ENCODE measurements around the gene MYO5B.
A peak's percentile ranks its signal among the peaks of the same experiment; 100 is the strongest.
"Not testable (repeated sequence)": the region's sequence is repeated elsewhere in the genome, so short reads cannot be mapped to it uniquely, and the experiment has no call there.

MYO5B gene

GRCh38 chr18:49910019-49910418 is 284.9 kb downstream of the MYO5B start:
- no peak for DNase-seq

- DNase-seq, result no peak
These were observed 287.5 kb downstream of the MYO5B start for GRCh38 chr18:49907346-49907929.

GRCh38 chr18:49905771-49906170 is 289.2 kb downstream of the MYO5B start:
- no peak for DNase-seq

DNA sequence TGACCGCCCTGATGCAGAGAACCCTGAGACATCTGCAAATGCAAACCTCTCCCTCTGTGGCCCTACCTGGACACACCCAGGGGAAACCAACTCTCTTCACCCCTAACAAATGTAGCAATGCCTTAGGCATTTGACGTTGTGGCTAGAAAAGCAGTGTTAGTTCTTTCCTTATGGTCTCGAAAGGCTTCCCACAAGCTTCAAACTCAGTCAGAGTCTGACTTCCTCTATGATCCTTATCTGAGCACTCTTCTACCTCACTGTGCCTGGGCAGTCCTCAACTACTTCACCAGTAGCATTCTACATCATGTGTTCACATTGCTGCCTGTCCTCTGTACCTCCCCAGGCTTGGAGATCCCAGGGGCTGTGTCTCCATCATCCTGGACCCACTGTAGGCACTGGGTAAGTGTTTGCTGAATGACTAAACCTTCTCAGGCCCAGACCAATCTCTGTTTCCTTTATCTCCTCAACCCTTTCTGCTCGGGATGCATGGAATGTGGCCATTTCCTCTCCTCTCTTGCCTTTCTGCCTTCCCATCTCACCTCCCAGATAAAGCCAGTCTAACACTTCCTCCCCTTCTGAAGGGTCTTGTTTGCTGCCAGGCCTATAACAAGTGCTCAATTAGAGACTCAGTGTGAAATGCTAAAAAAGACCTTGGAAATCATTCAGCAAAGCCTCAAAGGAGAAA is 289.9 kb downstream of the MYO5B start:
- DNase-seq, result no peak

GRCh38 chr18:49901862-49902340 is 293.0 kb downstream of the MYO5B start:
- DNase-seq, result no peak

- DNase-seq, result peak; percentile 77
These were observed 295.2 kb downstream of the MYO5B start for GRCh38 chr18:49899657-49900330.

- DNase-seq, result no peak
These were observed 296.5 kb downstream of the MYO5B start for GRCh38 chr18:49898421-49898820.

- no peak for DNase-seq
These were observed 300.3 kb downstream of the MYO5B start for GRCh38 chr18:49894517-49895226.

DNA sequence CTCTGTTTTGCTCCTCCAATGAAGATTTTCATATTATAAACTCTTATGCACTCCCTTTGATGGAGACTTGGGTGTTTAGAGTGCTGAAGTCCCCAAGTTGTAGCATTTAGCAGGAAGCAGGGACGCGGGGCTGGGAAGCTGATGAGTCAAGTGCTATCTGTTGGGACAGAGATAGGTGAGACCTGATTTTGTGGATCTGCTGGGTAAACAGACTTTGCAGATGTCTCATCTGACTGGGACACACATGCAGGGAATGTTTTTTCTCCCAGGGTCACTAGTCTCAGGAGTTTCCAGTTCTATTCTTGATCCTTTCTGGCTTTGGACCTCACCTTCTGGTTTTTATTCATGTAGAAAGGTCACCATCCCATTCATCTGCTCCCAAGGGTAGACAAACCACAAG is 301.9 kb downstream of the MYO5B start:
- no peak for DNase-seq

DNA sequence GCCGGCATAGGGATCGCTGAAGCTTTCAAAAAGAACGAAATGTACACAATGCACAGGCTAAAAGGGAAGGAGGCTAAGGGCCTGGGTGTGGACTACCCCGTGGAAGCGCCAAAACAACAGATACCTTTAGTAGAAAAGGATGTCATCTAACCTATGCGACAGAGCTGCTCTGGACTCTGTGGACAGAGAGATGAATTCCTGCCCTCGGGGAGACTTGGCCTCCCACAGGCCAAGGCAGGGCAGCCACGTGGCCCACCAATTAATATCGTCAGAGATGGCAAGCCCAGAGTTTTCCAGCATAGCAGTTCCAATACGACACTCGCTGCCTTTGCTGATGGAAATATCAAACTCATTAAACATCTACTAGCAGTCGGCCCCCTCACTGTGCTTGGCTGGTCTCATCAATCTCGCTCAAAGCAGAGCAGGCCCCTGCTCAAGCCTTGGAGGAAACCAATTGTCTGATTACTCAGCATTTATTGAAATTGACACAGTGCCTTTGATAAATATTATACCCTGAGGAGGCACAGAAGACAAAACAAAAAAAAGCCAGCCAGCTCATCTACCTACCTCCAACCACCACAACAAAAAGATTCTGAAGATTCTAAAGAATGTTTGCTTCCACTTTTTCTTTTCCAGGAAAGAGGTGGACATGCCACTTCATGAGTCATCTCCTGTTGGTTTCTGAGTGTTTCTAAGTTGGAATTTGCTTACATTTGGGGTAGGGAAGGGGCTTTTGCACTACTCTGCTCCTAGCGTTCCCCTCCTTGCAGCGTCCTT is 302.6 kb downstream of the MYO5B start:
- no peak for DNase-seq

DNA sequence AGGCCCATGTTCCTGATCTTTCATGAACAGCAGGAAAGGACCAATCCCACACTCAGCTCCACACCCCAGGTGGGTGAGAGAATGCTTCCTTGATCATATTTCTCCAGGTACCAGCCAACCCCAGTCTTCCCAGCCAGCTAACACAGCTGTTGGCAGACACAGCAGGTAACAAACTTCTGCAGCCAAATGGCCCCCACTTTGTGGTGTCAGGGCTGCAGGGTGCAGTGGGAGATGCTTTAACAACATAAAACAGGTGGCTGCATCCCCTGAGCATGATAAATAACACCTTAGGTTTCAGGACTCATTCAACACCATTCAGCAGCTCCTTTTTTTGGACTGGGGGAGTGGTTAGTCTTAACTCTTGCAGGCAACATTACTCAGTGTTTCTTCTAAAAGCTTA is 304.9 kb downstream of the MYO5B start:
- no peak for DNase-seq

DNA sequence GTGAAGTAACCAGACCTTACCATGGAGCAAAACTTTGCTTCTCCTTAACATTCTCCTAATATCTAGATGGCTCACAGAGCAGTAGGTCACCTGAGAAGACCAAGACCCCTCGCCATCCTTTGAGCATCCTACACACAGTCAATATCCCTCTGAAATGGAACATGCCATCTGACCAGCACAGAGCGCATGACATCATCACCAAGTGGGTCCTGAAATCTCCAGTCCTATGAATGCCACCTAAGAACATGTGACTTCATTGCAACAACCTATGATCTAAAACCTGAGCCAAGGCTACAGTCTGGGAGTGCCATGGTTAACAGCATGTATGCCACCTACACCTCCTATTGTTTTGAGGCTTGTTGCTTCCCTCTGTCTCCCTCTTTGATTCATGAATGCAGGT is 305.4 kb downstream of the MYO5B start:
- not testable (repeated sequence) for DNase-seq

DNA sequence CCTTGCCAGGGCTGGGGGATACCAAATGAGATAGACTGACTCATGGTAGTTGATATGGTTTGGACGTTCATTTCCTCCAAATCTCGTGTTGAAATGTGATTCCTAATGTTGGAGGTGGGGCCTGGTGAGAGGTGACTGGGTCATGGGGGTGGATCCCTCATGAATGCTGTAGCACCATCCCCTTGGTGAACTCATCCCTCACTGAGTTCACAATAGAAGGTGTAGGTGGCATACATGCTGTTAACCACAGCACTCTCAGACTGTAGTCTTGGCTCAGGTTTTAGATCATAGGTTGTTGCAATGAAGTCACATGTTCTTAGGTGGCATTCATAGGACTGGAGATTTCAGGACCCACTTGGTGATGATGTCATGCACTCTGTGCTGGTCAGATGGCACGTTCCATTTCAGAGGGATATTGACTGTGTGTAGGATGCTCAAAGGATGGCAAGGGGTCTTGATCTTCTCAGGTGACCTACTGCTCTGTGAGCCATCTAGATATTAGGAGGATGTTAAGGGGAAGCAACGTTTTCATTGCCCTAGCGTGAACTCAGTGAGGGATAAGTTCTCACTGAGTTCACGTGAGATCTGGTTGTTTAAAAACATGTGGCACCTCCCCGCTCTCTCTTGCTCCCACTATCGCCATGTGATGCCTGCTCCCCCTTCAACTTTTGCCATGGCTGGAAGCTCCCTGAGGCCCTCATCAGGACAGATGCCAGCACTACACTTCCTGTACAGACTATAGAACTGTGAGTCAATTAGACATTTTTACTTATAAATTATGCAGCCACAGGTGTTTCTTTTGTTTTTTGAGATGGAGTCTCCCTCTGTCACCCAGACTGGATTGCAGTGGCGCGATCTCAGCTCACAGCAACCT is 307.8 kb downstream of the MYO5B start:
- no peak for DNase-seq

DNA sequence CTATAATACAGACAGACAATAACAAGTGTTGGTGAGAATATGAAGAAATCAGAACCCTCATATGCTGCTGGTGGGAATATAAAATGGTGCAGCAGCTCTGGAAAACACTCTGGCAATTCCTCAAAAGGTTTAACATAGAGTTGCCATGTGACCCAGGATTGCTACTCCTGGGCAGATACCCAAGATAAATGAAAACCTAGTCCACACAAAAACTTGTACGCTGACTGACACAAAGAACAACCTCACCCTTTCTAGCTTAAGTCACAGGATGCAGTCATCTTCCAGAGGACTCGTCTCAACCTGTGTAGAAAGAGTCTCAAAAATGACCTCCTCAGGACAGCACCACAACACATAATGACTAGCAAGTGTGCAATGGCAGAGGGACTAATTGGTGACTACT is 310.0 kb downstream of the MYO5B start:
- DNase-seq, result no peak

DNA sequence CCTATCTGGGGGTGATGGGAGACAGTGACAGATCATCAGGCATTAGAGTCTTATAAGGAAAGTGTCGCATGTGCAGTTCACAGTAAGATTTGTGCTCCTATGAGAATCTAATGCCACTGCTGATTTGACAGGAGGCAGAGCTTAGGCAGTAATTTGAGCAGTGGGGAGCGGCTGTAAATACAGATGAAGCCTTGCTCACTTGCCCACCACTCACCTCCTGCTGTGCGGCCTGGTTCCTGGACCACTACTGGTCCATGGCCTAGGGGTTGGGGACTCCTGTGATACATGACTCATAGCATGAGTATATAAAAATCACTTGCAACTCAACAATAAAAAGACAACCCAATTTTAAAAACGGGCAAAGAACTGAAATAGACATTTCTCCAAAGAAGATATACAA is 310.5 kb downstream of the MYO5B start:
- DNase-seq, result no peak

DNA sequence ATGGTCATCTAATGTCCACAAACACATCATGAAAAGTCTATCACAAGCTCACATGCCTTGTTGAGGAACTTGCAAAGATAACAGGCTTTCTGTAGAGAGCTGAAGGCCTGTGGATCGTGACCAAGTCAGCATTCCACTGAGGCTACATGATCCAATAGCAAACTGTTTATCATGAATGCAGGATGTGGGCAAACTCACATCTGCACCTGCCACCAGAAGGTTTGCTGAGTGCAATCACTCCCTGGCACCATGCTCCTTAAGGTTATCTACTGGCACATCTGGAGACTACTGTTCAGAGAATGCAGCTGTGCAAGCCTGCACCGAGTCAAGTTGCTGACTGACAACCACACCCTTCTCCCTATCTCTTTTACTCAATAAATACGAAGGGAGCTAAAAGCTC is 314.3 kb downstream of the MYO5B start:
- DNase-seq, result no peak

- DNase-seq, result no peak
These were observed 315.7 kb downstream of the MYO5B start for GRCh38 chr18:49879271-49879580.

DNA sequence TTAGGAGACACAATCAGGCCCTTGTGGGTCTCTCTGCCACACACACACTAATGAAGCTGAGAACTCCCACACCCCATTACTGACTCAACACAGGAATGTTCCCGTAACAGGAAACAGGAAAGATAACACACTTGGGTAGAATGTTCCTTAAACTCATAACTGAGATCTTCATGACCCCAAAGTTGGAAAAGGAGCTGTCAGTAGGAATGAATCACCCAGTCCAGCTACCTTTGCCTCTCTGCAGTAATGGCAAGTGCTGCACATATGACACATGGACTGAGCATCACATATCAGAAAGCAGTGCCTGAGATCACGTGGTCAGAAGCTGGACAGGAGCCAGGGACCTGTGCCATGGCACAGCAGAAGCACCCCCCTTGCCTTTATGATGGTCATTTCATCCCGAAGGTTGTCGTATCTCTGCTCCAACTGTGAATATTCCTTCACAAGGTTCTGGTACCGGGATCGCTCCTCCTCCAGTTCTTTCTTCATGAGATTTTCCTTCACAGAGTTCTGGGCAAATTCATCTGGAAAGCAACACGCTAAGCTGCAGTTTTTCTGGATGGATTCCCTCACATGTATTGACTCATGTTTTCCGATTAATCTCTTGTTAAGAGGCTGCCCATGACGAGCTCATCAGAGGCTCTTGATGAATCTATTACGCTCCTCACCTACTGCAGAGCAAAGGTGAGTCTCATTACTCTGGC is 316.2 kb downstream of the MYO5B start:
- DNase-seq, result no peak

- no peak for DNase-seq
These were observed 316.9 kb downstream of the MYO5B start for GRCh38 chr18:49878015-49878414.

- DNase-seq, result no peak
These were observed 318.4 kb downstream of the MYO5B start for GRCh38 chr18:49876536-49876935.

GRCh38 chr18:49875783-49876182 is 319.2 kb downstream of the MYO5B start:
- DNase-seq, result no peak
